HepG2 (cell line): Measurements from ENCODE around the gene SERPINA3. TPM values are rescaled to one million over a fixed set of nuclear protein-coding genes. Genes with fewer than 3 reads are reported as not detected.
A peak's percentile ranks its signal among the peaks of the same experiment; 100 is the strongest.

Experiments
- FOXA3 ChIP-seq: IDR thresholded peaks from 2 replicates; pipeline ENCODE4 v1.6.1; 2016; ENCODE audit warnings: missing genetic modification reagents, missing compliant biosample characterization
- JUND ChIP-seq: sonication (generic); formaldehyde crosslinking; IDR thresholded peaks from 2 replicates; pipeline ENCODE4 v1.8.0; 2022; ENCODE audit warnings: mild to moderate bottlenecking, missing genetic modification reagents
- MIER3 ChIP-seq: IDR thresholded peaks from 2 replicates; pipeline ENCODE4 v1.6.1; 2016; ENCODE audit warnings: missing compliant biosample characterization, borderline replicate concordance
- MYNN ChIP-seq: sonication (generic); formaldehyde crosslinking; IDR thresholded peaks from 2 replicates; pipeline ENCODE4 v1.4.0; 2020; ENCODE audit warnings: mild to moderate bottlenecking, low read depth, missing genetic modification reagents
- NBN ChIP-seq: fragments of 450-650 bp; conservative IDR thresholded peaks from 2 replicates; pipeline ENCODE4 v1.6.1; 2017
- NFIB ChIP-seq: sonication (generic); formaldehyde crosslinking; IDR thresholded peaks from 2 replicates; pipeline ENCODE4 v1.9.0; 2021; ENCODE audit warnings: missing genetic modification reagents, mild to moderate bottlenecking, borderline replicate concordance
- PBX3 ChIP-seq: sonication (generic); formaldehyde crosslinking; IDR thresholded peaks from 2 replicates; pipeline ENCODE4 v1.8.1; 2023; ENCODE audit warnings: missing genetic modification reagents, inconsistent platforms, borderline replicate concordance
- PHF8 ChIP-seq: sonication (generic); formaldehyde crosslinking; IDR thresholded peaks from 2 replicates; pipeline ENCODE4 v1.5.0; 2020; ENCODE audit warnings: missing genetic modification reagents
- SP1 ChIP-seq, 2 experiments: fragments of 450-650 bp in 1 of 2; sonication (generic) in 1 of 2; formaldehyde crosslinking in 1 of 2; IDR thresholded peaks; 2 replicates each; pipeline versions ENCODE4 v1.4.0 to v1.6.1; 2016 to 2020; ENCODE audit warnings: missing genetic modification reagents in 1 of 2
- SRSF1 ChIP-seq: fragments of 200-400 bp; formaldehyde crosslinking; optimal IDR thresholded peaks from 2 replicates; pipeline ENCODE3; 2017; ENCODE audit warnings: mild to moderate bottlenecking, low read depth, low read length, moderate library complexity
- TEAD2 ChIP-seq: sonication (generic); formaldehyde crosslinking; IDR thresholded peaks from 2 replicates; pipeline ENCODE4 v1.9.0; 2021; ENCODE audit warnings: missing genetic modification reagents
- TIGD3 ChIP-seq: sonication (generic); formaldehyde crosslinking; IDR thresholded peaks from 2 replicates; pipeline ENCODE4 v1.5.1; 2020; ENCODE audit warnings: mild to moderate bottlenecking, missing genetic modification reagents, borderline replicate concordance
- TRIM24 ChIP-seq: sonication (generic); formaldehyde crosslinking; IDR thresholded peaks from 2 replicates; pipeline ENCODE4 v1.8.0; 2022; ENCODE audit warnings: mild to moderate bottlenecking, missing genetic modification reagents
- YEATS2 ChIP-seq: sonication (generic); formaldehyde crosslinking; IDR thresholded peaks from 2 replicates; pipeline ENCODE4 v1.4.0; 2020; ENCODE audit warnings: missing genetic modification reagents, borderline replicate concordance
- ZBTB49 ChIP-seq: sonication (generic); formaldehyde crosslinking; IDR thresholded peaks from 2 replicates; pipeline ENCODE4 v1.4.0; 2020; ENCODE audit warnings: missing genetic modification reagents, borderline replicate concordance
- ZFY ChIP-seq: sonication (generic); formaldehyde crosslinking; IDR thresholded peaks from 2 replicates; pipeline ENCODE4 v1.4.0; 2020; ENCODE audit warnings: missing genetic modification reagents
- ZKSCAN1 ChIP-seq: fragments of 150-350 bp; IDR thresholded peaks from 2 replicates; pipeline ENCODE4 v1.6.1; 2014; ENCODE audit warnings: low read length
- ZMYM4 ChIP-seq: sonication (generic); formaldehyde crosslinking; IDR thresholded peaks from 2 replicates; pipeline ENCODE4 v1.8.1; 2023; ENCODE audit warnings: mild to moderate bottlenecking, missing genetic modification reagents
- ZNF205 ChIP-seq: IDR thresholded peaks from 2 replicates; pipeline ENCODE4 v1.6.1; 2018; ENCODE audit warnings: missing biosample characterization, missing genetic modification reagents
- ZNF235 ChIP-seq: sonication (generic); formaldehyde crosslinking; IDR thresholded peaks from 2 replicates; pipeline ENCODE4 v1.8.1; 2023; ENCODE audit warnings: mild to moderate bottlenecking, missing genetic modification reagents, borderline replicate concordance
- ZNF383 ChIP-seq: sonication (generic); formaldehyde crosslinking; IDR thresholded peaks from 2 replicates; pipeline ENCODE4 v1.4.0; 2020; ENCODE audit warnings: missing genetic modification reagents, mild to moderate bottlenecking, borderline replicate concordance
- ZNF431 ChIP-seq: sonication (generic); formaldehyde crosslinking; IDR thresholded peaks from 2 replicates; pipeline ENCODE4 v1.9.0; 2022; ENCODE audit warnings: missing genetic modification reagents, low read depth, mild to moderate bottlenecking, borderline replicate concordance
- ZNF552 ChIP-seq: sonication (generic); formaldehyde crosslinking; IDR thresholded peaks from 2 replicates; pipeline ENCODE4 v1.9.0; 2022; ENCODE audit warnings: missing genetic modification reagents, mild to moderate bottlenecking, borderline replicate concordance
- ZNF724P ChIP-seq: sonication (generic); formaldehyde crosslinking; IDR thresholded peaks from 2 replicates; pipeline ENCODE4 v1.8.0; 2022; ENCODE audit warnings: missing genetic modification reagents, borderline replicate concordance
- ZSCAN30 ChIP-seq: sonication (generic); formaldehyde crosslinking; IDR thresholded peaks from 2 replicates; pipeline ENCODE4 v1.5.0; 2020; ENCODE audit warnings: mild to moderate bottlenecking, missing genetic modification reagents
- polyA plus RNA-seq, 8 experiments: library from polyadenylated mRNA; depleted of rRNA in 3 of 8; stranded (reverse) in 7 of 8; unstranded in 1 of 8; fragments of >200 nt; fragmentation: Illumina TruSeq in 4 of 8; extraction: Trizol in 4 of 8; gene quantifications; 2 replicates each; pipeline versions ENCODE4 v1.2.1 to v1.2.3, GENCODE V29; 2011 to 2016; ENCODE audit warnings: low read depth in 4 of 8, missing spikeins in 1 of 8, mixed read lengths in 1 of 8; ENCODE audit not compliant: insufficient read depth in 1 of 8
- total RNA-seq, 5 experiments: library from RNA; depleted of rRNA; stranded (reverse); fragments of >200 nt; fragmentation: Illumina TruSeq; extraction: Trizol; gene quantifications; 2 replicates each; pipeline ENCODE4 v1.2.3, GENCODE V29; 2016; ENCODE audit warnings: low read depth in 1 of 5

Gene SERPINA3
- total and polyA plus RNA-seq, 2 of the 13 experiments (the other 11 are each of a cell fraction or from before 2014, with no cell fraction given), result 825 to 2,200 TPM

GRCh38 chr14:94582851-94583250 lies 29.3 kb upstream of the SERPINA3 start (continued):
- TF ChIP-seq TIGD3 (no peak), ZNF552 (no peak), ZNF235 (CRISPR knock-in tag) (no peak), ZNF431 (no peak), ZNF383 (CRISPR knock-in tag) (no peak), SRSF1 (no peak), ZNF205 (0 out of 2 replicates have a peak, but pooled peaks have one; percentile 17), YEATS2 (CRISPR knock-in tag) (0 out of 2 replicates have a peak, but pooled peaks have one; percentile 48), ZMYM4 (CRISPR knock-in tag) (no peak), ZKSCAN1 (no peak), SP1 (IDR thresholded peaks at IDR 0.05) (no peak), SP1 (CRISPR knock-in tag; IDR thresholded peaks at IDR 0.05) (no peak), MYNN (CRISPR knock-in tag) (no peak), PBX3 (CRISPR knock-in tag) (no peak), MIER3 (CRISPR knock-in tag) (no peak), ZSCAN30 (CRISPR knock-in tag) (no peak), FOXA3 (CRISPR knock-in tag) (peak; percentile 32; the same call in 1 of the 2 replicates), ZFY (CRISPR knock-in tag) (no peak), TEAD2 (no peak), PHF8 (CRISPR knock-in tag) (no peak), NFIB (CRISPR knock-in tag) (no peak), NBN (no peak), ZBTB49 (CRISPR knock-in tag) (no peak), ZNF724P (CRISPR knock-in tag) (peak; percentile 68; the same call in 1 of the 2 replicates), JUND (CRISPR knock-in tag) (no peak), TRIM24 (CRISPR knock-in tag) (no peak)
